Astrocyte (in vitro differentiated cells and primary cell): ENCODE data around the gene DOCK2.

ENCODE experiments used
- CTCF ChIP-seq: IDR thresholded peaks from 2 replicates; pipeline ENCODE4 v1.5.1; 2011; ENCODE audit warnings: low read depth, mild to moderate bottlenecking, inconsistent platforms, low read length, moderate library complexity; ENCODE audit not compliant: insufficient read depth
- EZH2 ChIP-seq: IDR thresholded peaks from 2 replicates; pipeline ENCODE4 v1.6.1; 2012; ENCODE audit warnings: mild to moderate bottlenecking, low read length, inconsistent platforms; ENCODE audit not compliant: insufficient read depth

- TF ChIP-seq CTCF (no peak), EZH2 (no peak)
Measured at GRCh38 chr5:169814522-169814921, 177.4 kb downstream of the DOCK2 start.
